Posterior cingulate gyrus (tissue), 11 donors: Measurements from ENCODE around the gene ACTC1.

Experiments
- DNase-seq, 10 donors: peaks; one replicate each; pipeline versions ENCODE4 v3.0.0 to v3.0.0-alpha.2; 2020 to 2021; ENCODE audit warnings: mixed read lengths in 3 of 10
- intact Hi-C: fragments of 100-400 bp; cut with DNase I; formaldehyde crosslinking; loops from one replicate; pipeline ENCODE4 v1.15.1; 2023

Gene ACTC1

GRCh38 chr15:34802803-34803750 is 7.7 kb upstream of the ACTC1 start:
- intact Hi-C loops = no loop called here
- DNase-seq = no peak

DNA sequence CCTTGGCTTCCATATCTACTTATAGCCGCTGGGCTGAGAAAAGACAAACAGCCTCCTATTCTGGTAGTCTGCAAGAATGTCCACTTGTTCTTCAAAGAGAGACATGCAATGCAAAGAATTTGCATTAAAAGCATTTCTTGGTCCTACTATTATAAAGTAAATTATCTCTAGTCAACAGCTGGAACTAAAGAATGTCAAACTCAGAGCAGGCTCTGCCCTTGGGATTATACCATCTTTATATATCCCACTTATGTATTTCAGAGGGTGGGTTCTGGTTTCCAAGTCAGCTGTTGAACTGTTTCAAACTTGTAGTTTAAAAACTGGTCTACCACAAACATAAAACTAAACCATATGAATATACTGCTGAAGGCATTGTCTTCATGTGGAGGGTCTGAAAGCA is 7.0 kb upstream of the ACTC1 start:
- no peak for DNase-seq

DNA sequence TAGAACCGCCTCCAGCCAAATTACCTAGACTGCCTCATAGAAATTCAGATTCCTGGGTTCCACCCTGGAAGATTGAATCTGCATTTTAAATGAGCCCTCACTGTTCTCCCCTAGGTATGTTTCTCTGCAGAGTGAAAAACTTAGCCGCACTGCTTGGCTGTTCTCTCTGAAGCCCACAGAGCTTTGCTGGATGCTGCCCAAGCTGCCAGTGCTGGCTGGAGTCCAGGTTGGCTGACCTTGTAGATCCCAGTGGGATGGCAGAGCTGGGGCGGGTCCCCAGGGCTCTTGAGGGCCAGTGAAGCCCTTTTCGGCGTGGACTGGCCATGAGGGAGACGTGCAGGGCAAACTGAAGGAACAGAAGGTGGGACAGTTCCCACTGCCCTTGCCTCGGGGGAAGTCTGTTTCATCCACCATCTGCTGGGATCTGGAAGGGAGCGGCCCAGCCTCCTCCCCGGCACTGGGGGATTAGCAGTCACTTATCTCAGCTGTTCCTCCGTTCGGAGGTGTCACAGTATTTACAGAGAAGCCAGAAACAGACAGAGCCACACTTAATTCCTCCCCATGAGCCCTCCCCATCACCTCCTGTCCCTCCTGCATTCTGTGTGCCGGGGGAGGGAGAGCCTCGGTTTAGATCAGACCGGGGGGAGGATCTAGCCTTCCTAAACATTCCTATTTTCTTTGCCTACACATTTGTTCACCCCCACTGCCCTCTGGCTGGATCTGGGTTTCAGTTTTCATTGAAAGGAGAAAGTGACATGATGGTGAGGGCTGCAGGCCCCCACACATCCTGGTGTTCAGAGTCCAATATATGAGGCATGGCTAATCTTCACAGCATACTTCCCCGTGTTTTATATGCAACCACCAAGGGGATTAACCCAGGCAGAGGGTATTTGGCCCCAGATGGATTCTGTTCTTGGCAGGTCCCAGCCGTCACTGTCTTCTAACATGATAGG is 4.1 kb upstream of the ACTC1 start:
- intact Hi-C loops = loop anchor here (10.0 kb wide), 1 partner anchor 95 kb away; no protein-coding TSS in a partner anchor

More for the DNA sequence above, 7.0 kb upstream of the ACTC1 start:
- intact Hi-C loops = no loop called here

GRCh38 chr15:34796847-34797435 is 1.6 kb upstream of the ACTC1 start:
- intact Hi-C loops = loop anchor here (10.0 kb wide), 1 partner anchor 98 kb away; no protein-coding TSS in a partner anchor
- no peak for DNase-seq

More for the DNA sequence above, 4.1 kb upstream of the ACTC1 start:
- peak in 3 of 10 donors; percentile 20 to 86 (median 75) for DNase-seq

DNA sequence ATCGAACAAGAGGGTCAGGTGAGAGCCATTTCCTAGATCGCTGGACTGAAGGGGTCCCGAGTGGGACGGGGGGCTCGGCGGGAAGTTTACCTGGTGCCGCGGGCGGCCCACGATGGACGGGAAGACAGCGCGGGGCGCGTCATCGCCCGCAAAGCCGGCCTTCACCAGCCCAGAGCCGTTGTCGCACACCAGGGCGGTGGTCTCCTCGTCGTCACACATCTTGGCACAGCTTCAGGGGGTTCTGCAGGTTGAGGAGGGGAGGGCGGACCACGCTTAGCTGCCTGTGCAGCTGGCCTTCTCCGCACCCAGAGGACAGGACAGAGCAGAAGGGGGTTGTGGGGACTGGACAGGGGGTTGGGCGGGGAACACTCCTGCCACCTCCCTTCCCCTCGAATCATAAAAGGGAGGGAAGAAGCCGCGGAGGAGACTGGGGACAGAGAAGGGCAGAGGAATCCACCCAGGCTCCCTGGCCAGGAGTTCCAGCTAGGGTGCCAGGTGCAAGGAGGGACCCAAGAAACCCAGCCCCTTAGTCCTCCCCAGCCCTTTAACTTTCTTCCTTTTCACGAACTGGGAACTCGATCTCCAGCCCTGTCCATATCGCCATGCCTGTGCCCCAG is 651 bp downstream of the ACTC1 start:
- peak in 1 of 10 donors; percentile 79 for DNase-seq
- intact Hi-C loops = loop anchor here (10.0 kb wide), 1 partner anchor 100 kb away; no protein-coding TSS in a partner anchor

DNA sequence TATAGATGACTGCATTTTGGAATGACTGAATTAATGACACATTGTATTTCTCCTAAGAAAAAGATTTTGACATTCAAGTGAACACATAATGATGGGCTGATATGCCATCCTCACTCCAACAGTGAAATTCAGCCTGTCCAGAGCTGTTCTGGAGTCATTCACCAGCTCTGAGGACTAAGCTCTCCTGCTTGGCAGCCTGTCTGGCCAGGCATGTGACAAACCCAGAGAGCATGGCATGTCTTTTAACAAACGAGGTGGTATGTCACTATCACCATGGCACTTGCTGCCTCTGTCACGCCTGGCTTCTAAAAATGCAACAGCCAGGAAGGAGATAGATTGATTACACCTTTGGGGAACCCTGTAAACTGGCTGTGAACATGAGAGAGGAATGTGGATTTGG is 1.4 kb downstream of the ACTC1 start:
- intact Hi-C loops = loop anchor here (10.0 kb wide), 1 partner anchor 101 kb away; no protein-coding TSS in a partner anchor

GRCh38 chr15:34793071-34793470 is 2.3 kb downstream of the ACTC1 start:
- DNase-seq = no peak
- intact Hi-C loops = loop anchor here (10.0 kb wide), 1 partner anchor 102 kb away; no protein-coding TSS in a partner anchor

More for the DNA sequence above, 1.4 kb downstream of the ACTC1 start:
- no peak for DNase-seq

DNA sequence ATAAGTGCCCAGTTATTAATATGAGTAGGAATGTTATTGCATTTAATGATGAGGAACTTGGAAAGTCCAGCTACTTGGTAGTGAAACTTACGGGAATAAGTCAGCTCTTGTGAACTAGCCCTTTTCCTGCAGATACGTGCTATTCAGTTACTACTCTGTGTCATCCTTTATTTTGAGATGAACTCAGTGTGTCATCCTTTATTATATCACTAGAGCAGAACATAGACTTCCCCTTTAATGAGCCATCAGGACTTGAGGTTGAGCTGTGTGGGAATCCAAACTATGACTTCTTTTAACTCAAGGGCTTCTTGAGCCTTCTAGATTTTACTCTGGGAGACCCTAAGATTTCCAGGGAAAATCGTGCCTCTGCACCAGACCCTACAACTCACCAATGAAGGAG is 3.6 kb downstream of the ACTC1 start:
- no peak for DNase-seq

GRCh38 chr15:34790121-34790520 is 5.2 kb downstream of the ACTC1 start:
- intact Hi-C loops = loop anchor here (10.0 kb wide), 1 partner anchor 105 kb away; no protein-coding TSS in a partner anchor
- no peak for DNase-seq

More for the DNA sequence above, 3.6 kb downstream of the ACTC1 start:
- intact Hi-C loops = loop anchor here (10.0 kb wide), 1 partner anchor 103 kb away; no protein-coding TSS in a partner anchor

- intact Hi-C loops = no loop called here
- DNase-seq = no peak
Observed at GRCh38 chr15:34789326-34789725, 6.0 kb downstream of the ACTC1 start.

DNA sequence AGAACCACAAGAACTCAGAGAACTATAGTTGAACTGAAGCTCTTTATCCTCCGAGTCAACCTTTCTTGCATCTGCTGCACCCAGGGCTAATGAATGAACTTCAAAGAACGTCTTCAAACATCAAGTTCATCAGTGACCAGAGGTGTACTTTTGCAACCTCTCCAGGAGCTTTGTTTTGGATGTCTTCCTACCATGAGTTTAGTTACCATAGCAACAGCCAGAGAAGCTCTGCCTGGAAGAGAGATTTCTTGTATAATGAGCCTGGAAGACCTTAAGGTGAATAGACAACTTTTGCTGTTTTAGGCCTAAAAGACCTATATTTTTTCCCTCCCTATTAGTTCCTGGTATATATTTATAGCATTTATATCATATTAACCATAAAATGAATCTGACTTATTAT is 9.1 kb downstream of the ACTC1 start:
- no peak for DNase-seq
- intact Hi-C loops = no loop called here

GRCh38 chr15:34783991-34784390 is 11.4 kb downstream of the ACTC1 start:
- no peak for DNase-seq
- intact Hi-C loops = no loop called here

DNA sequence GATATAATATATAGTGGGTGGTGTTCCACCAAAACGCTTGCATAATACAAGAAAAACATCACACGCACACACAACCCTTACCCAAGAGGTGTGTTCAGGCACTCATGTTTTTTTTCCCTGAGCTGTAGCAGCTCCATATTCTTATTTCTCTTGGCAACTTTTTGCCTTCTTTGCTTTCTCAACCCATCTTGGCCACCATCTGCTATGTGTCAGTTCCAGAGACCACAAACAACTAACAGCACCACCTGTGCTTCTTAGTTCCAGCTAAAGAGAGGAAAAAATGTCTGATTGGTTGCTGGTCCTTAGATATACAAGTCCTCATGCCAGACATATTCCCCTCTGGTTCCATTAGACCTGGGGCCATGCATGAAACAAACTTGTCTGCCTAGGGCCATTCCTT is 11.9 kb downstream of the ACTC1 start:
- intact Hi-C loops = no loop called here
- no peak for DNase-seq

GRCh38 chr15:34782901-34783300 is 12.4 kb downstream of the ACTC1 start:
- intact Hi-C loops = no loop called here
- no peak for DNase-seq

DNA sequence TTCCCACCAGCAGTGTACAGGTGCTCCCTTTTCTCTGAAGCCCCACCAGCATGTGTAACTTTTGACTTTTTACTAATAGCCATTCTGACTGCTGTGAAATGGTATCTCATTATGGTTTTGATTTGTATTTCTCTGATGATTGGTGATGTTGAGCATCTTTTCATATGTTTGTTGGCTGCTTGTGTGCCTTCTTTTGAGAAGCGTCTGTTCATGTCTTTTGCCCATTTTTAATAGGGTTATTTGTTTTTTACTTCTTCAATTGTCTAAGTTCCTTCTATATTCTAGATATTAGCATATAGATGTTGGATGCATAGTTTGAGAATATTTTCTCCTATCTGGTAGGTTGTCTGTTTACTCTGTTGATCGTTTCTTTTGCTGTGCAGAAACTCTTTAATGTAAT is 14.6 kb downstream of the ACTC1 start:
- intact Hi-C loops = no loop called here
- no peak for DNase-seq

DNA sequence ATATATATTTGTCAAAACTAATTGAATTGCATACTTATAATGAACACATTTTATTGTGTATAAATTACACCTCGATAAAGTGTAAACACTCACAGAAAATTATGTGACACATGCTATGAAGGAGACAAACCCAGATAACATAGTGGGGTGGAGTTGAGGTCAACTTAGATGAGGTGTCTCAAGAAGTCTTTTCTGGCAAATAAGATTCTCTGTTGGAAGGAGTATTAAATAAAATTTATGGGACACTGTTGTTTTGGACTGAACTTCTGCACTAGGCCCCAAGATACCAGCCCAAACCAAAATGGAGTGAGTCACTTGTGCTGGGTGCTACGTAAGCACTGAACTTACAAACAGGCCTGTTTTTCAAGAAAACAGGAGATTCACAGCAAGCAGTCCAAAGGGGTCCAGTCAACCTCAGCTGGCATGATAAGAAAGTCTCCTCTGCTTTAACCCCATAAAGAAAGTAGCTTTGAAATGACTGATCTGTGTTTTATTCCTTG is 18.7 kb downstream of the ACTC1 start:
- no peak for DNase-seq
- intact Hi-C loops = no loop called here

DNA sequence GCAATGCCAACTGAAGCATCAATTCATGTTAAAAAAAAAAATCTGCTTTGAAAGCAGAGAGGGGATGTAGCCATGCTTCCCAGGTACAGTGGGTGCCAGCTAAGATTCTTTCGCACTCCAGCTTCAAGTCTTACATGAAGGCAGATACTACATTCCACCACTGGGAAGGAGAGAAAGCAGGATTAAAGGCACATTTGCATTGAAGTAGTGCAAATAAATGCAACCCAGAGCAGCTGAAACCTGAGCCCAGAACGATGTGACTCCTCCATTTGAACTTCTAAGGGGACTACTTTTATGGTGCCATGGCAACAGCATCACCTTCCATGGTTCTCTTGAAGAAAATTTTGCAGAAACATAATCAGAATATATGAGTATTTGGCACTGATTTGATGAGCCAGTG is 21.4 kb downstream of the ACTC1 start:
- intact Hi-C loops = no loop called here
- DNase-seq = no peak

GRCh38 chr15:34773013-34773412 is 22.3 kb downstream of the ACTC1 start:
- intact Hi-C loops = no loop called here
- DNase-seq = no peak

GRCh38 chr15:34772312-34772711 is 23.0 kb downstream of the ACTC1 start:
- no peak for DNase-seq
- intact Hi-C loops = no loop called here

- intact Hi-C loops = no loop called here
- DNase-seq = no peak
Observed at GRCh38 chr15:34769711-34770110, 25.6 kb downstream of the ACTC1 start.
